HepG2 (cell line): ENCODE data around the gene MARVELD3. TPM values are rescaled to one million over a fixed set of nuclear protein-coding genes. Genes with fewer than 3 reads are reported as not detected.

Source experiments
- ARNTL ChIP-seq: sonication (generic); formaldehyde crosslinking; IDR thresholded peaks from 2 replicates; pipeline ENCODE4 v1.4.0; 2020; ENCODE audit warnings: mild to moderate bottlenecking, missing genetic modification reagents
- CCAR2 ChIP-seq: fragments of 200-400 bp; formaldehyde crosslinking; optimal IDR thresholded peaks from 2 replicates; pipeline ENCODE3; 2018; ENCODE audit warnings: low read depth, mild to moderate bottlenecking, low read length, moderate library complexity
- GLI4 ChIP-seq: sonication (generic); formaldehyde crosslinking; IDR thresholded peaks from 2 replicates; pipeline ENCODE4 v1.5.1; 2020; ENCODE audit warnings: missing genetic modification reagents, mild to moderate bottlenecking, moderate library complexity, borderline replicate concordance
- JUN ChIP-seq: sonication (generic); formaldehyde crosslinking; IDR thresholded peaks from 2 replicates; pipeline ENCODE4 v1.4.0; 2020; ENCODE audit warnings: mild to moderate bottlenecking, missing genetic modification reagents
- NR2F1 ChIP-seq, 2 experiments: fragments of 450-650 bp in 1 of 2; formaldehyde crosslinking in 1 of 2; IDR thresholded peaks; 2 replicates each; pipeline versions ENCODE4 v1.5.0 to v1.6.1; 2016 to 2020; ENCODE audit warnings: mild to moderate bottlenecking in 1 of 2, missing compliant biosample characterization in 1 of 2, missing genetic modification reagents in 1 of 2, moderate library complexity in 1 of 2
- PAX8 ChIP-seq: sonication (generic); formaldehyde crosslinking; IDR thresholded peaks from 2 replicates; pipeline ENCODE4 v1.8.0; 2022; ENCODE audit warnings: mild to moderate bottlenecking, missing genetic modification reagents, borderline replicate concordance
- REXO4 ChIP-seq: sonication (generic); formaldehyde crosslinking; IDR thresholded peaks from 2 replicates; pipeline ENCODE4 v1.8.0; 2022; ENCODE audit warnings: missing genetic modification reagents, mild to moderate bottlenecking, borderline replicate concordance
- ZSCAN25 ChIP-seq: sonication (generic); formaldehyde crosslinking; IDR thresholded peaks from 2 replicates; pipeline ENCODE4 v1.8.0; 2022; ENCODE audit warnings: mild to moderate bottlenecking, missing genetic modification reagents
- polyA plus RNA-seq, 8 experiments: library from polyadenylated mRNA; depleted of rRNA in 3 of 8; stranded (reverse) in 7 of 8; unstranded in 1 of 8; fragments of >200 nt; fragmentation: Illumina TruSeq in 4 of 8; extraction: Trizol in 4 of 8; gene quantifications; 2 replicates each; pipeline versions ENCODE4 v1.2.1 to v1.2.3, GENCODE V29; 2011 to 2016; ENCODE audit warnings: low read depth in 4 of 8, missing spikeins in 1 of 8, mixed read lengths in 1 of 8; ENCODE audit not compliant: insufficient read depth in 1 of 8
- total RNA-seq, 5 experiments: library from RNA; depleted of rRNA; stranded (reverse); fragments of >200 nt; fragmentation: Illumina TruSeq; extraction: Trizol; gene quantifications; 2 replicates each; pipeline ENCODE4 v1.2.3, GENCODE V29; 2016; ENCODE audit warnings: low read depth in 1 of 5
- TF ChIP-seq, protein P1 (sequence below): sonication (generic); formaldehyde crosslinking; conservative IDR thresholded peaks from 2 replicates; pipeline ENCODE4 v1.4.0; 2020; ENCODE audit warnings: mild to moderate bottlenecking, missing genetic modification reagents, moderate library complexity
- TF ChIP-seq, protein P2 (sequence below), 2 experiments: fragments of 450-650 bp in 1 of 2; sonication (generic) in 1 of 2; formaldehyde crosslinking; IDR thresholded peaks; 2 replicates each; pipeline versions ENCODE4 v1.5.0 to v1.8.0; 2020 to 2022; ENCODE audit warnings: mild to moderate bottlenecking in 1 of 2, missing genetic modification reagents in 1 of 2
- TF ChIP-seq, protein P3 (sequence below): IDR thresholded peaks from 2 replicates; pipeline ENCODE4 v1.4.0; 2020; ENCODE audit warnings: mild to moderate bottlenecking, missing genetic modification reagents
- TF ChIP-seq, protein P4 (sequence below): sonication (generic); formaldehyde crosslinking; IDR thresholded peaks from 2 replicates; pipeline ENCODE4 v1.5.0; 2020; ENCODE audit warnings: mild to moderate bottlenecking, missing genetic modification reagents
- TF ChIP-seq, protein P5 (sequence below): sonication (generic); formaldehyde crosslinking; IDR thresholded peaks from 2 replicates; pipeline ENCODE4 v1.5.1; 2020; ENCODE audit warnings: mild to moderate bottlenecking, missing genetic modification reagents, moderate library complexity

Gene MARVELD3
- total and polyA plus RNA-seq, 2 of the 13 experiments (the other 11 are each of a cell fraction or from before 2014, with no cell fraction given): 4.8 to 5.6 TPM

DNA sequence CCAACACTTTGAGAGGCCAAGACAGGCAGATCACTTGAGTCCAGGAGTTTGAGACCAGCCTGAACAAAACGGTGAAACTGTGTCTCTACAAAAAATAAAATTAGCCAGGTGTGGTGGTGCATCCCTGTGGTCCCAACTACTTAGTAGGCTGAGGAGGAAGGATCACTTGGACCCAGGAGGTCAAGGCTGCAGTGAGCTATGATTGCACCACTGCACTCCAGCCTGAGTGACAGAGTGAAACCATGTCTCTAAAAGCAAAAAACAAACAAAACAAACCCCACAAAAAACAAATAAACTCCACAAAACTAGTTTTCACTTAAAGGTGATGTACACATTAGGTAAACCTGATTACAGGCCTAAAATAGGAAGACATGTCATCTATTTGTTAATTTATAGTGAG lies 40.3 kb downstream of the MARVELD3 start (continued):
- TF ChIP-seq, protein P1, sequence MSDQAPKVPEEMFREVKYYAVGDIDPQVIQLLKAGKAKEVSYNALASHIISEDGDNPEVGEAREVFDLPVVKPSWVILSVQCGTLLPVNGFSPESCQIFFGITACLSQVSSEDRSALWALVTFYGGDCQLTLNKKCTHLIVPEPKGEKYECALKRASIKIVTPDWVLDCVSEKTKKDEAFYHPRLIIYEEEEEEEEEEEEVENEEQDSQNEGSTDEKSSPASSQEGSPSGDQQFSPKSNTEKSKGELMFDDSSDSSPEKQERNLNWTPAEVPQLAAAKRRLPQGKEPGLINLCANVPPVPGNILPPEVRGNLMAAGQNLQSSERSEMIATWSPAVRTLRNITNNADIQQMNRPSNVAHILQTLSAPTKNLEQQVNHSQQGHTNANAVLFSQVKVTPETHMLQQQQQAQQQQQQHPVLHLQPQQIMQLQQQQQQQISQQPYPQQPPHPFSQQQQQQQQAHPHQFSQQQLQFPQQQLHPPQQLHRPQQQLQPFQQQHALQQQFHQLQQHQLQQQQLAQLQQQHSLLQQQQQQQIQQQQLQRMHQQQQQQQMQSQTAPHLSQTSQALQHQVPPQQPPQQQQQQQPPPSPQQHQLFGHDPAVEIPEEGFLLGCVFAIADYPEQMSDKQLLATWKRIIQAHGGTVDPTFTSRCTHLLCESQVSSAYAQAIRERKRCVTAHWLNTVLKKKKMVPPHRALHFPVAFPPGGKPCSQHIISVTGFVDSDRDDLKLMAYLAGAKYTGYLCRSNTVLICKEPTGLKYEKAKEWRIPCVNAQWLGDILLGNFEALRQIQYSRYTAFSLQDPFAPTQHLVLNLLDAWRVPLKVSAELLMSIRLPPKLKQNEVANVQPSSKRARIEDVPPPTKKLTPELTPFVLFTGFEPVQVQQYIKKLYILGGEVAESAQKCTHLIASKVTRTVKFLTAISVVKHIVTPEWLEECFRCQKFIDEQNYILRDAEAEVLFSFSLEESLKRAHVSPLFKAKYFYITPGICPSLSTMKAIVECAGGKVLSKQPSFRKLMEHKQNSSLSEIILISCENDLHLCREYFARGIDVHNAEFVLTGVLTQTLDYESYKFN (CRISPR knock-in tag): no peak
- TF ChIP-seq ZSCAN25 (CRISPR knock-in tag) (no peak), PAX8 (CRISPR knock-in tag) (no peak), CCAR2 (no peak), ARNTL (CRISPR knock-in tag) (no peak), REXO4 (CRISPR knock-in tag) (no peak), JUN (CRISPR knock-in tag) (no peak), GLI4 (no peak), NR2F1 (CRISPR knock-in tag; IDR thresholded peaks at IDR 0.05) (peak in 1 of 2 experiments; percentile 40; a peak in 2 of 4 replicates)
- TF ChIP-seq, protein P2, sequence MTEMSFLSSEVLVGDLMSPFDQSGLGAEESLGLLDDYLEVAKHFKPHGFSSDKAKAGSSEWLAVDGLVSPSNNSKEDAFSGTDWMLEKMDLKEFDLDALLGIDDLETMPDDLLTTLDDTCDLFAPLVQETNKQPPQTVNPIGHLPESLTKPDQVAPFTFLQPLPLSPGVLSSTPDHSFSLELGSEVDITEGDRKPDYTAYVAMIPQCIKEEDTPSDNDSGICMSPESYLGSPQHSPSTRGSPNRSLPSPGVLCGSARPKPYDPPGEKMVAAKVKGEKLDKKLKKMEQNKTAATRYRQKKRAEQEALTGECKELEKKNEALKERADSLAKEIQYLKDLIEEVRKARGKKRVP (CRISPR knock-in tag; IDR thresholded peaks at IDR 0.05): no peak
- TF ChIP-seq, protein P3, sequence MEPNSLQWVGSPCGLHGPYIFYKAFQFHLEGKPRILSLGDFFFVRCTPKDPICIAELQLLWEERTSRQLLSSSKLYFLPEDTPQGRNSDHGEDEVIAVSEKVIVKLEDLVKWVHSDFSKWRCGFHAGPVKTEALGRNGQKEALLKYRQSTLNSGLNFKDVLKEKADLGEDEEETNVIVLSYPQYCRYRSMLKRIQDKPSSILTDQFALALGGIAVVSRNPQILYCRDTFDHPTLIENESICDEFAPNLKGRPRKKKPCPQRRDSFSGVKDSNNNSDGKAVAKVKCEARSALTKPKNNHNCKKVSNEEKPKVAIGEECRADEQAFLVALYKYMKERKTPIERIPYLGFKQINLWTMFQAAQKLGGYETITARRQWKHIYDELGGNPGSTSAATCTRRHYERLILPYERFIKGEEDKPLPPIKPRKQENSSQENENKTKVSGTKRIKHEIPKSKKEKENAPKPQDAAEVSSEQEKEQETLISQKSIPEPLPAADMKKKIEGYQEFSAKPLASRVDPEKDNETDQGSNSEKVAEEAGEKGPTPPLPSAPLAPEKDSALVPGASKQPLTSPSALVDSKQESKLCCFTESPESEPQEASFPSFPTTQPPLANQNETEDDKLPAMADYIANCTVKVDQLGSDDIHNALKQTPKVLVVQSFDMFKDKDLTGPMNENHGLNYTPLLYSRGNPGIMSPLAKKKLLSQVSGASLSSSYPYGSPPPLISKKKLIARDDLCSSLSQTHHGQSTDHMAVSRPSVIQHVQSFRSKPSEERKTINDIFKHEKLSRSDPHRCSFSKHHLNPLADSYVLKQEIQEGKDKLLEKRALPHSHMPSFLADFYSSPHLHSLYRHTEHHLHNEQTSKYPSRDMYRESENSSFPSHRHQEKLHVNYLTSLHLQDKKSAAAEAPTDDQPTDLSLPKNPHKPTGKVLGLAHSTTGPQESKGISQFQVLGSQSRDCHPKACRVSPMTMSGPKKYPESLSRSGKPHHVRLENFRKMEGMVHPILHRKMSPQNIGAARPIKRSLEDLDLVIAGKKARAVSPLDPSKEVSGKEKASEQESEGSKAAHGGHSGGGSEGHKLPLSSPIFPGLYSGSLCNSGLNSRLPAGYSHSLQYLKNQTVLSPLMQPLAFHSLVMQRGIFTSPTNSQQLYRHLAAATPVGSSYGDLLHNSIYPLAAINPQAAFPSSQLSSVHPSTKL (CRISPR knock-in tag): peak; percentile 63
- TF ChIP-seq, protein P4, sequence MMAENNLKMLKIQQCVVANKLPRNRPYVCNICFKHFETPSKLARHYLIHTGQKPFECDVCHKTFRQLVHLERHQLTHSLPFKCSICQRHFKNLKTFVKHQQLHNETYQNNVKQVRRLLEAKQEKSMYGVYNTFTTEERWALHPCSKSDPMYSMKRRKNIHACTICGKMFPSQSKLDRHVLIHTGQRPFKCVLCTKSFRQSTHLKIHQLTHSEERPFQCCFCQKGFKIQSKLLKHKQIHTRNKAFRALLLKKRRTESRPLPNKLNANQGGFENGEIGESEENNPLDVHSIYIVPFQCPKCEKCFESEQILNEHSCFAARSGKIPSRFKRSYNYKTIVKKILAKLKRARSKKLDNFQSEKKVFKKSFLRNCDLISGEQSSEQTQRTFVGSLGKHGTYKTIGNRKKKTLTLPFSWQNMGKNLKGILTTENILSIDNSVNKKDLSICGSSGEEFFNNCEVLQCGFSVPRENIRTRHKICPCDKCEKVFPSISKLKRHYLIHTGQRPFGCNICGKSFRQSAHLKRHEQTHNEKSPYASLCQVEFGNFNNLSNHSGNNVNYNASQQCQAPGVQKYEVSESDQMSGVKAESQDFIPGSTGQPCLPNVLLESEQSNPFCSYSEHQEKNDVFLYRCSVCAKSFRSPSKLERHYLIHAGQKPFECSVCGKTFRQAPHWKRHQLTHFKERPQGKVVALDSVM (CRISPR knock-in tag): no peak
- TF ChIP-seq, protein P5, sequence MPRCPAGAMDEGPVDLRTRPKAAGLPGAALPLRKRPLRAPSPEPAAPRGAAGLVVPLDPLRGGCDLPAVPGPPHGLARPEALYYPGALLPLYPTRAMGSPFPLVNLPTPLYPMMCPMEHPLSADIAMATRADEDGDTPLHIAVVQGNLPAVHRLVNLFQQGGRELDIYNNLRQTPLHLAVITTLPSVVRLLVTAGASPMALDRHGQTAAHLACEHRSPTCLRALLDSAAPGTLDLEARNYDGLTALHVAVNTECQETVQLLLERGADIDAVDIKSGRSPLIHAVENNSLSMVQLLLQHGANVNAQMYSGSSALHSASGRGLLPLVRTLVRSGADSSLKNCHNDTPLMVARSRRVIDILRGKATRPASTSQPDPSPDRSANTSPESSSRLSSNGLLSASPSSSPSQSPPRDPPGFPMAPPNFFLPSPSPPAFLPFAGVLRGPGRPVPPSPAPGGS: no peak
